ENCODE measurements around the gene KLK5.

GRCh38 chr19:50979758-50980157 is 26.9 kb upstream of the KLK5 start:
- no peak for TF ChIP-seq POLR2A (IDR thresholded peaks at IDR 0.05; ENCODE audit: low read length)
- TF ChIP-seq HMGXB4 (CRISPR knock-in tag; IDR thresholded peaks at IDR 0.05; ENCODE audit: borderline replicate concordance): no peak
- no peak for TF ChIP-seq CTCF (IDR thresholded peaks at IDR 0.05)
- TF ChIP-seq REST (IDR thresholded peaks at IDR 0.05): no peak
- TF ChIP-seq EP300 (IDR thresholded peaks at IDR 0.05): no peak
- no peak for TF ChIP-seq PHF8 (IDR thresholded peaks at IDR 0.05; ENCODE audit: borderline replicate concordance, low read depth)
- no peak for TF ChIP-seq RFX5 (IDR thresholded peaks at IDR 0.05)
- TF ChIP-seq MYC (IDR thresholded peaks at IDR 0.05; ENCODE audit: borderline replicate concordance, low read length): no peak
- no peak for TF ChIP-seq JUNB (IDR thresholded peaks at IDR 0.05)
- TF ChIP-seq CBX2 (IDR thresholded peaks at IDR 0.05; ENCODE audit: borderline replicate concordance, low read depth): no peak
- no peak for TF ChIP-seq KDM1A (IDR thresholded peaks at IDR 0.05; ENCODE audit: low read depth)
- no peak for TF ChIP-seq MAFK (IDR thresholded peaks at IDR 0.05; ENCODE audit: partially characterized antibody)
